GM19351 (cell line): ENCODE results near the gene KIF2C.
"Not testable (repeated sequence)": the region's sequence is repeated elsewhere in the genome, so short reads cannot be mapped to it uniquely, and the experiment has no call there.

ENCODE experiments used
- ATAC-seq: cut with Tn5 transposase; IDR thresholded peaks from one replicate; pipeline ENCODE4 v1.9.1; 2021; ENCODE audit warnings: mild to moderate bottlenecking, moderate library complexity; ENCODE audit not compliant: unreplicated experiment

KIF2C gene

GRCh38 chr1:44718091-44718490 lies 21.5 kb upstream of the KIF2C start:
- ATAC-seq: no peak

- no peak for ATAC-seq
Measured at GRCh38 chr1:44719318-44719717, 20.3 kb upstream of the KIF2C start.

- no peak for ATAC-seq
Measured at GRCh38 chr1:44720281-44720680, 19.4 kb upstream of the KIF2C start.

- peak; percentile 81 for ATAC-seq
Measured at GRCh38 chr1:44721485-44722361, 17.9 kb upstream of the KIF2C start.

- ATAC-seq: no peak
Measured at GRCh38 chr1:44723064-44723463, 16.6 kb upstream of the KIF2C start.

- ATAC-seq: peak; percentile 35
Measured at GRCh38 chr1:44723496-44724295, 15.9 kb upstream of the KIF2C start.

GRCh38 chr1:44724296-44724954 lies 15.2 kb upstream of the KIF2C start:
- ATAC-seq: no peak

GRCh38 chr1:44724955-44725698 lies 14.5 kb upstream of the KIF2C start:
- no peak for ATAC-seq

GRCh38 chr1:44730741-44731512 lies 8.7 kb upstream of the KIF2C start, which contains the start of gene RNU5D-1:
Gene RNU5D-1 (minus strand): TSS chr1:44731170.
- ATAC-seq: peak; percentile 69

GRCh38 chr1:44733365-44733764 lies 6.3 kb upstream of the KIF2C start:
- ATAC-seq: no peak

- no peak for ATAC-seq
Measured at GRCh38 chr1:44733784-44734183, 5.9 kb upstream of the KIF2C start.

- no peak for ATAC-seq
Measured at GRCh38 chr1:44735992-44736391, 3.6 kb upstream of the KIF2C start.

- not testable (repeated sequence) for ATAC-seq
Measured at GRCh38 chr1:44738953-44739306, 707 bp upstream of the KIF2C start.

- ATAC-seq: no peak
Measured at GRCh38 chr1:44740179-44740617, 561 bp downstream of the KIF2C start.

- ATAC-seq: no peak
Measured at GRCh38 chr1:44743211-44743610, 3.6 kb downstream of the KIF2C start.

- ATAC-seq: no peak
Measured at GRCh38 chr1:44747878-44748277, 8.2 kb downstream of the KIF2C start.

GRCh38 chr1:44757420-44757819 lies 17.8 kb downstream of the KIF2C start:
- ATAC-seq: no peak

- no peak for ATAC-seq
Measured at GRCh38 chr1:44759077-44759476, 19.4 kb downstream of the KIF2C start.

- no peak for ATAC-seq
Measured at GRCh38 chr1:44760876-44761275, 21.2 kb downstream of the KIF2C start.

GRCh38 chr1:44766421-44766820 lies 26.8 kb downstream of the KIF2C start:
- not testable (repeated sequence) for ATAC-seq
